Activated CD4-positive, alpha-beta T cell treated with anti-CD3 and anti-CD28 coated beads, Interleukin-2, Interleukin-6, amounts not matched to agents 100 ng/mL and 50 ng/mL, durations not matched to agents 16 hours and 8 hours (primary cell): Measurements from ENCODE around the gene WEE2.
"Not testable (repeated sequence)": the region's sequence is repeated elsewhere in the genome, so short reads cannot be mapped to it uniquely, and the experiment has no call there.

Source experiments
- DNase-seq: peaks from one replicate; pipeline ENCODE4 v3.0.0-alpha.2; 2020

The WEE2 gene

DNA sequence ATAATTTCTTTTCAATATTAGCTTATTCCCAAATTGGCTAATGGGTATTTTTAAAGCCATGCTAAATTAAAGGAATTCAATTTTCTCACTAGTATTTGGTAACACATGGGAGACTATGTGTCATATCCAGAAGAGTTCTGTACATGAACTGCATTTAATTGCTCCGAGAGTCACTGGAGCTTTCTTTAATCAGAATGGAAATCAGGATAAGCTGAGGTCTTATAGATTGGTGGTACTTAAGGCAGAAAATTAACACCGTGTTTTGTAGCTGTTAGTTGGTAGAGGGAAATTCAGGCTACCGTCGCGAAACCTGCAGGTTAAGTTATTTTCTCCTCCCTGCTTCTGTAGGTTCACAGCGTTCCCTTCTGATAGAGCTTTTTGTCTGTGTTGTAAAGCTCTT, at the start of gene WEE2:
Gene WEE2, plus strand, starts transcription at position 3 of the 400 bp plus-strand sequence. CDS start 406 bp downstream, outside the sequence.
- DNase-seq = no peak

DNA sequence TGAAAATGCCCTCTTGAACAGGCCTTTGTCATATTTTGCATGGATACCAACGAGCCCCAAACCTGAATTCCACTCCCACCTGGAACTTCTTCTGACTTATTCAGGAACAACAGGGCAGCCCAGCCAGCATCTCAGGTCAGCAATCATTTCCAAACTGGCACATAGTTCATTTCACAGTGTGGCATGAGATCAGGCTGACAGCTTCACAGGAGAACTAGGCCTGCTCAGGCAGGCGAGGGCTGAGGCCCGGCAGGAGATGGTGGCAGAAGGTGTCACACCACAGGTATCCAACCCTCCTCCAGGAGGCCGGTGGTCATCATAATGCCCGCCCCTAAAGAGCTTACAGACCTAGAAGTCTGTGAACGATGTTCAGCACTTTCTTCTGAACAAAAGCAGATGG, 48.7 kb upstream of the WEE2 start:
- no peak for DNase-seq

DNA sequence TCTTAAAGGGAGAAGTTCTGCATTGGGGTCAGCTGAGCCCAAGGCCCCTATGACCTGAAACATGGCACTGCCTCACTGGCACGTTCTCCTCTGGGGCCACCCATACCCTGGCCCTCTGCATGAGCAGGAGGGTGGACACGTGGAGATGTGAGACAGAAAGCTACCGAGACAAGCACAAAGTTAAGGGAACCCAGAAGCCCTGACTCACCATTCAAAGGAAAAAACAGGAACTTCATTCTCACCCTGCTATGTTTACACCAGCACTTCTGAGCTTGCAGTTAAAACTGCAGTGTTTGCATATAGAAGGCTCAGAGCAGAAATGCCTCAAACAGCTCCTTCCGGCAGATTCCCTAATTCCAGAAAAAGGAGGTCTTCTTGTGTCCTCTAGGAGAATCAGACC, 47.9 kb upstream of the WEE2 start:
- DNase-seq = no peak

DNA sequence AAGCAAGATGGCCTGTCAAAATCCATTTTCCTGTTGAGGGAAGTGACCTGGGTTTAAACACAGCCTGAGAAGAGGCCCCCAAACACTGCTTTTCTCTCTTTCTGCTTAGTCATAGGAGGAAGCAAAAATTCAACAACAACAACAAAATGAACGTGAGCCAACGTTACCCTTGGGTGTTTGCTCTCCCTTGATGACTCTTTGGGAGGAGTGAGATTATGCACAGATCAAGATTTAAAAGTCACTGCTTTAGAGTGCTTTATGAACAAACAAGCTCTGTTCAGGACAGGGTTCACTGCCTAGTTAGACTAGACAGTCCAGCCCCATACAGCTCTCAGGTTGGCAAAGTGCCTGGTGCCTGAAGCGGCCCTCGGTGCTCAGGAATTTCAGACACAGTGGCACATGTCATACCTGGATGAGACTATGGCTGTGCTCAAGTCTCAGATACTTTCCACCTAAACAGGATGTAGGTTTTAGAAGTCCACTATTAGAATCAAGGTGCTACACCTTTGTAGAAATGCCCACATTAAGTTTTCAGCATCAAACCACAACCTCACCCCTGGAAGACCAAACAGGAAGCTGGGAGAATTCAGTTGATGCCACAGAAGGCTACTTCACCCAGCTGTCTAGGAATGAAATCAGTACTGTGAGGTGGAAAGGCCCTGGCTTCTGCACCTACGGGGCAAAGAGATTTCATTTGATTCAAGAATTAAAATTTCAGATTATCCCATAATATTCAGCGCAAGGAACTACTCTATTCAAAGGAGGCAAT, 44.9 kb upstream of the WEE2 start:
- DNase-seq = no peak

DNA sequence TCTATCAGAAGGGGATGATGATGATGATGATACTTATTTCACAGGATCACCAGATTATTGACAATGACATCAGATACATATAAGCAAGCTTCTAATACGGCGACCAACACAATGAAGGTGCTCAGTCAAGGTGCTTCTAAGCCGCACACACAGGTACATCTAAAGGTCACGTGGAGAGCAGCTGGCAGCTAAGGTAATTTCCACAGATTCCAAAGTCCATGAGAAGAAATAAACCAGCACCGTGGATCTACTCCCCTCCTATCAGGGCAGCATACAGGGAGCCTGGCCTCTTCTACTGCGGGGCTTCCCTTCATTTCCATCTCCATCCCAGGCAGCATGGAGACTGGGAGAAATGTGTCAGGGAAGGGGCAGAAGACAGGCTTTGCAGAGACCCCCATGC, 43.7 kb upstream of the WEE2 start:
- DNase-seq = no peak

DNA sequence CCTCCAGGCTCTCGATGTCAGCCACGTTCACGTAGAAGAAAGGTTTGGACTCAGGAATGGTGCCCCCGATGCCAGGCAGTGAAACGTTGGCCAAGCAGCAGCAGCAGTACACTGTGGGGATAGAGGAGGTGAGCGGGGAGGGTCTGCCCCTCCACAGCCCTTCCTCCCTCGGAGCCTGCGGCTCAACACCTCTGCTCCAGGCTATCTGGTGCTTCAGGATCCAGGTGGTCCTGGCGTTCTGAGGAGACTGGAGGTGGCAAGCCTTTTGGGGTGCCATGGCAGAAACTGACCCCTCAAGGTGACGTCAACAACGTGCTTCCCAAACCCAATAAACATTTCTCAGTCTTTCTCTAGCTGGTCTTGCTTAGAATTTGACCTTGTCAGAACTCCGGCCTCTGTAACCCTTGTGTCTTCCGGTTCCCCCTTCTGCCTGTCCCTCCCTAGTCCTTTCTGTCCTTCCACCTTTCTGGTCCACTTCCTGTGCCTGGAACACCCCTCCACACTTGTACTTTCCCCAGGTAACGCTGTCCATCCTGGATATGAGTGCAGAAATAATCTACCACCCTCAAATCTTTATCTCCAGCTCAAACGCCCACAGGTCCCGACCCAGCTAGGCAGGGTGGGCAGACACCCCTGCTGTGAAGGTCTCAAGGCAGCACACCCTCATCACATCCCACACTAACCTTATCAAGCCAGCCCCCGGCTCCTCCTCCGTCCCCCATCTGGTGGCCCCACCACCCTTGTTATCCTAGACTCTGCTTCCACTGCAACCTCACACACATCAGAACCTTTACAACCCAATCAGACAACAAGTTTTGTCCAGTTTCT, 42.7 kb upstream of the WEE2 start:
- DNase-seq = no peak

DNA sequence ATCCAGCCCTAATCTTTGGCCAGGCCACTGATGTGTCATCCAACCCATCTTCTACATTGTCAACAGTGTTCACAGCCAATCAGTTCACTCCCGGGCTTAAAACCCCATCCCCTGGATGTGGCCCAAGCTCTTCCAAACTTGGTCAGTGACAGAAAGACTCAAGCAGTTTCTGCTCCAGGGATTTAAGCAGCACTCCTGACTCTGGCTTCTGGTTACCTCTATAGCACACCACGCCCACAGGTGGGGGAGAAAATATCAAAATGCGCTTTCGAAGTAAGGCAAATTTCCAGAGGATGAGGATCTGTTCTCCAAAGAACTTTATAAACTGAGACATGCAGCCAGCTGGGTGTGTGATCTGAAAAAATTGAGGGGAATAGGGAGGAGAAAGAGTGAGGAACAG, 42.1 kb upstream of the WEE2 start:
- no peak for DNase-seq

DNA sequence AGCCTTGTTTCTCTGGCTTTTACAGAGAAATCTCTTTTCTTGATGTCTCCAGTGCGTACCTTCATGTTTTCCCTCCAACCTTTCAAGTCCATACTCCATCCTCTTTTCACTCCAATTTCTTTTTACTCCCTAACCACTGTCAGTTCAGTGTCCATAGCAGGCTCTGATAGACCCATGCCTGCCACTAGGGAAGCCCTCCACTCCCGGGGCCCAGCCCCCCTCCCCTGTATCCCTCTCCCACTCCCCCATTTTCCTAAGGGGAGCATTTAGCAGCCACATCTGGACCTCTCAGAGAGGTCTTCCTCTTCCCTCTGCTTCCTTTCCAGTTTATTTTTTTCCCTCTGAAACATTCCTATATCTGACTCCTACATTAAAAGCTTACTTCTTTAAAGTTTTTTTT, 39.3 kb upstream of the WEE2 start:
- DNase-seq = no peak

DNA sequence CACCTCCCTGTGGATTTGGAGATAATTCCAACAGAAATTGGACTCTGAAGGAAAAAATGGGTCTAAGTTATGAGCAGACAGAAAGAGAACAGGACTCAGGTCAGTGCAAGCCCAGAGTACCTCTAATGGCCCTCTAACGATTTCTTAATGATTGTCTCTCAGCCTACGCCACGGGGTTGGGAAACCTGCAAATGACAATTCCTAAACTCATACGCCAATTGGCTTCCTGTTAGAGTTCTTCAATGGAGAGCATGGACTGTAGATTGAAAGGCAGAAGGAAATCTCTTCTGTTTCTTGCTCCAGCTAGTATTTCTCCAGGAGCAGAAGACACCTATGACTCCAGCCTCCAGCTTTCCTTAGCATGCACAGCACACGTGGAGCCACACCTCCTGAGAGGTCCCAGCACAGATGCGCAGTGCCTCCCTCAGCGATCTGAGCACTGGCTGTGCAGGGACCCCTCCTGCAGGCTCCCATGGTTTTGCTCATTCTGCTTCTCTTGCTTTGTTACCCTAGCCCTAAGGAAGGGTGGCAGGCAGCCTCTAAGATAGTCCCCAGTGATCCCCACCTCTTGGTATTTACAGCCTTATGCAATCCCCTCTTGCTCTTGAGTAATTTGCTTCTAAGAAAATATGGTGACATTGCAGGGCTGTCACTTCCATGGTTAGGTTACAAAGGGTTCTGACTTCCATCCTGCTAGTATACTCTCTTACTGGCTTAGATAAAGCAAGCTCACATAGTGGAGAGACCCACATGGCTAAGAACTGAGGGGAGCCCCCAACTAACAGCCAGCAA, 36.3 kb upstream of the WEE2 start:
- no peak for DNase-seq

DNA sequence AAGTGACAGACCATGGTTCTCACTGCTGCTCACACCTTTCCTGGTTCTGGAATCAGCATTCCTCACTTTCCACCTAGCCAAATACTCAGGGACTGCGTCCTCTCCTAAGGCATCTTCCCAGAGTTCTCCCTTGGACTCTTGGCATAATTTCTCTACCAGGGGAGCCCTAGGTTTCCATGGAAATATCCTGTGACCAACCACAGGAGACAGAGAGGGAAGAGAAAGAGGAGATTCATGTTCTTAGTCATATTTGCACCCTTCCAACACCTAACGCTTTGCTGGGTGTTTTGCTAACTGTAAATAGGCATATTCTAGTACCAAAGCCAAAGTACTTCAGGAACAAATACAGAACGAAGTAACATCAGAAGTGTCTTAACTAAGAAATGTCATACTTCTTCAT, 34.8 kb upstream of the WEE2 start:
- no peak for DNase-seq

DNA sequence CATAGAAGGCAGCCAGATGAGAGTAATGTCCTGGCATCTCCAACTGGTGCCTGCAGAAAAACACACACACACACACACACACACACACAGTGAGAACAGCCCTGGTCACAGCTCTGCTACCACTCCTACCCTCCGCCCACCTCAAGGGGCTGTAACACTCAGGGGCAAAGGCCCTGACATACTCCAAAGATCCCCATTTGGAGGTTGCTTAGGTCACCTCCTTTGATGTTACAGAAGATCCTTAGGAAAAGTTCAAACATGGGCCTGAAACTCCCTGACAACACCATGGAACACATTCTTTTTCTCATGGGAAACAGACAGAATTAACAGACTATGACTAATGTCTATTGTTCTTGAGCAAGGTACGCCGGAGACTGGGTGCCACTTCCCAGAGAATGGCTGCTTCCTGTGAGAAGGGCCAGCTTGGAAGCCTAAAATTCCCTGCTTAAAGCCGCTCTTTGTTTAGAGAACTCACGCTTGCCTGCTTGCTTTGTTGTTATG, 33.9 kb upstream of the WEE2 start:
- DNase-seq = no peak

DNA sequence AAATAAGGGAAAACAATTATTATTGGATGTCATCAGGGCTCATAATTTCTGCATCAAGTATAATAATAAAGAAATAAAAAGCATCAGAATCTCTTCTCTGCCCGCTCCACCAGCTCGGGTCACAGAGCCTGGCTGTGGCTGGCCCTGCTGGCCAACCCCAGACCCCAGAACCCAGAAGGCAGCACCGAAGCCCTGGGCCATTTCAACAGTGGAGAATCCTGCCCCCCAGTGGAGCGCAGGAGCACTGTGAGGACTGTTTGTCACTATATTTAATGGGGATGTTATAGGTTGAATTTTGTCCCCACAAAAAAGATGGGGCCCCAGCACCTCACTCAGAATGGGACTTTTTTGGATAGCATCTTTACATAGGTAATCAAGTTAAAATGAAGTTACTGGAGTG, 33.5 kb upstream of the WEE2 start:
- DNase-seq = no peak

DNA sequence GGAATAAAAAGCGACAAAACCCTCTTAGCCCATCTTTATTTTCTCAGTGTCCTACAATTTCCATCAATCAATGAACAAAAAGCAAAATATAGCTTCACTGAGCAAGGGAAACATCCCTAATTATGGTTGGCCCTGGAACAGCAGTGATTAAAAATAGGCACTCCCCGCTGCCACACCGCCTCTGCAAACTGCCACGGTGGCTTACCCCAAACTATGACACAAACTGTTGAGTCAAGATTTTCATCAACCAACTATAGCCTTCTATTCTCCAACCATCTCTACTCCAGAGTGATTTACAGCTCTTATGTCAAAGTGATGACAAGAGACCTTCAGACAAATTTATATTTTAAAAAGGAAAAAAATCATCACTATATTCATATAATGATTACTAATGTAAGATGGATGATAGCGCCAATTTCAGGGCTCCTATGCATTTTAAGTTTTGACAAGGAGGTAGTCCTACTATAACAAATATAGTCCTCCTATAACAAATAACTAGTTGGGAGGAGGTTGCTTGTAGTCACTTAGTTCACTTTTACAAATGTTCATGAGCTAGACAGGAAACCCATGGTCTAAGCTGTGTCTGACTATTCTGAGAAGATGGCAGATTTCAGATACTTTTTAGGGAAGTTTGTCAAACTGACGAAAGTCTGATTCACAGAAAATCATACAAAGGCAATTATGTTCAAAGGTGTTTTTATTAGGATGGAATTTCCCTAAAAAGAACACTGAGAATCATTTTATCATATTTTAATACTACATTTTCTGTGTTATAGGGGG, 32.5 kb upstream of the WEE2 start:
- DNase-seq = no peak

DNA sequence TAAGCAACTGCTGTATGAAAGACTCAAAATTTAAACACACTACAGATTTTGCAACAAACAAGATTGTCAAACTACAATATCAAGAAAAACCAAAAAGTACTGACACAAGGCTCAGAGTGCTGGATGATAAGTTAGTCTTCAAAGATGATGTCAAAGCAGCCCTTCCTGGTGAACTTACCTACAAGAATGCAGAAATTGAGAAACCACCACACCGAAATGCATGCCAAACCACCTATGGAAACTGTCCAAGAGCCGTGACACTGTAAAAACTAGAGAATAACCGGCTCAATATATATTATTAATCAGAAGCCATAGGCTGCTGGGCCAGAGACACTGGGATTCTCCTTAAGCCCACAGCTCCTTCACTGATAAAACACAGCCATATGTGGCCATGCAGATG, 31.5 kb upstream of the WEE2 start:
- no peak for DNase-seq

DNA sequence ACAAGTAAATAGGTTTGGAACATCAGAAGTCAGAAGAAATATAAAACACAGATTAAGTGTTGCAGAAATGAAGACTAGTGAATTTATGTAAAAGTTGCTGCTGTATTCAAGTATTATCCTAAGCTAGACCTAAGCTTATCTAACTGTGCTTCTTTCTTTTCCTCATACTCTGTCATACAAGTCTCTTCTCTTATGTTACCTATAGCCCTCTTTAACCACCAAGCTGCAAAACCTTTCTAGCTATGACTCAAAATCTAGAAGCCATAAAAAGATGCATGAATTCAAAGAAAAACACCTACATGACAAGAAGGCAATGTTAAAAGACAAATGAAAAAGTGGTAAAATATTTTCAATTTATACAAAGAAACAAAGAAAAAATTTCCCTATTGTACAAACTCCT, 29.1 kb upstream of the WEE2 start:
- DNase-seq = peak; percentile 54

DNA sequence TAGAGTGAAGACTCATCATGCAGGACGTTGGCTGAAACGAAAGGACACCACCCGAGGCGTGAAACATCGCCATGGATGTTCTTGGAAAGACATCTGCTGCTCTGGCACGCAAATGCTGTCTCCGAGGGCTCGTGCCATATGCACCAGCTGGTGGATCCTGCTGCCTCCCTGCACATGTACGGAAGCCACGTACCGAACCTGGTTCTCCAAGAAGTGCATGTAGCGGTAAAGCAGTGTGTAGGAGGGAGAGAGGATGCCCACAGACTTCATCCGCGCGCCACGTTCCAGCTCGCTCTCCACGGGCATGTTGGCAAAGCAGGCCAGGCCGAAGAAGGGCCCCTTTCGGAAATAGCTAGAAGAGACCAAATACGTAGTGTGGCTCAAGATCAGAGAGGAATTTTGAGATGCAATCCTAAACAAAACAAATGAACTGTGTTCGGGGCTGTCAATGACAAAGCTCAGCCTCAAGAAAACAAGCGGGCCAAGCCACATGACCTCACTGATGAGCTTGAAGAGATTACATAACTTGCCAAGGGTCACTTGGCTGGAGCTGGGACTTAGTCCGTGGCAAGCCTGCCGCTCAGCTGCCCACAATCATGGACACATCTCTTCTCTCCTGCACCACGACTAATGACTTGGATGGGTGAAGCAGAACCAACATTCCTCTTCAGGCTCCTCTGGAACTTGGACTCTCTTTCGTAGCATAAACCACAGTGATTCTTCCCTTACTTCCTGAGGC, 22.7 kb upstream of the WEE2 start:
- DNase-seq = no peak

DNA sequence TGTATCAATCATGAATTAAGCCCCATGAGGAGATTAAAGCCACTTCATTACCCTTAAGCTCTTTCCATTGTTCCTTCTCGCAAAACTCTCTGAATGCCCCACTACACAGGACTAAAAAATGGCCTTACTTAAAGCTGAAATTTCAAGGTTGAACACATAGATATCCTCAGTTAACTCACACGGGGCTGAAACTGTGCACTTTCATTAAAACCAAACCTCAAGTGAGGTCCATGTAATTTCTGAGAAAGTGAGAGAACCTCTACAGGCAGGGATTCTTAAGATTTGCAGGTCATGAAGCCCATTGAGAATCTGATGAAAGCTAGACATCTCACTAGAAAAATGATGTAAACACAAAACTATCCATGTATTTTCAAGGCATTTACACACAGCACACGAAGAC, 22.1 kb upstream of the WEE2 start:
- DNase-seq = no peak

DNA sequence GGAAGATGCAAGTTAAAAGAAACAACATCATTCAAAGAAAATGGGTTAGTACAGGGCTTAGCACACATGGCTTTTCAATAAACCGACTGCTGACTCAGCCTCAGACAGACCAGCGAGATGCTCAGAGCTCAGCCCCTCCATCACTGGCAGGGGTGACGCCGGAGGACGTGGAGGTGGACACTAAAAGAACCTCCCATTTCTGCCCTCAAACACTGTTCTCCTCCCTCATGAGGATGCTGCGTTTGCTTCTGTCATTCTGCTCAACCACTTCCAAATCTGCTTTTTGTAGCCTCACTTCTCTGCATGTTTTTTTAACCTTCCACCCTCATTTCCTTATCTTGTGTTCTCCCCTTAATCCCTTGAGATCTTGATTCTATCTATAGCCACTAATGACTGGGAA, 21.5 kb upstream of the WEE2 start:
- DNase-seq = no peak

DNA sequence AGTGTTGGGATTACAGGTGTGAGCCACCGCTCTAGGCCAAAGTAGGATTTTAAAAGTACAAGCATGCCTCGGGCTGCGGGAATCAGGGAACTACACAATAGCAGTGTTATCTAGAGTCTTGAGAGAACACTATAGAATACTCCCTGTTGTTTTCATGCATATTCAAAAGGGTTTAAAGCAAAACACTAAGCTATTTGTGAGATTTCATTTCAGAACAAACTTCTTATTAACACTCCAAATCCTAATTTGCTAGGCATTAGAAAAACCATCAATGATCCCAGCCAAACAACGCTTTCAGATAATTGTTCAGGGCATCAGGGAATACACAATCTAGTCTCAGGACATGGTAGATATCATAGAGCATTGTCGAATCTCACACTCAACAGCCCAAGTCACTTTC, 20.1 kb upstream of the WEE2 start:
- no peak for DNase-seq

DNA sequence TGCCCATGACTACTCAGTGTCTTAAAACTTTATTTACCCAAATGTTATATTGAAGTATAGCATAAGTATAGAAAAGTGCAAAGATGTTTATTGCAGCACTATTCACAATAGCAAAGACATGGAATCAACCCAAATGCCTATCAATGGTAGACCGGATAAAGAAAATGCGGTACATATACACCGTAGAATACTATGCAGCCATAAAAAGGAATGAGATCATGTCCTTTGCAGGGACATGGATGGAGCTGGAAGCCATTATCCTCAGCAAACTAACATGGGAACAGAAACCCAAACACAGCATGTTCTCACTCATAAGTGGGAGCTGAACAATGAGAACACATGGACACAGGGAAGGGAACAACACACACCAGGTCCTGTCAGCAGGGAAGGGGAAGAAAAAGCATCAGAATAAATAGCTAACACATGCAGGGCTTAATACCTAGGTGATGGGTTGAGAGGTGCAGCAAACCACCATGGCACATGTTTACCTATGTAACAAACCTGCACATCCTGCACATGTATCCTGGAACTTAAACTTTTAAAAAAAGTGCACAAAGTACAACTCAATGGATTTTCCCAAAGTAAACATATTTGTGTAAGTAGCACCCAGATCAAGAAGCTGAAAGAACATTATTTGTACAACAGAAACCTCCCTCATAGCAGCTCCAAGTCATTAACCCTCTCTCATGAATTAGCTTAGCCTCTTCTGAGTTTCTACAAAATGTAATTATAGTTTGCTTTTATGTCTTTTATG, 18.9 kb upstream of the WEE2 start:
- not testable (repeated sequence) for DNase-seq

DNA sequence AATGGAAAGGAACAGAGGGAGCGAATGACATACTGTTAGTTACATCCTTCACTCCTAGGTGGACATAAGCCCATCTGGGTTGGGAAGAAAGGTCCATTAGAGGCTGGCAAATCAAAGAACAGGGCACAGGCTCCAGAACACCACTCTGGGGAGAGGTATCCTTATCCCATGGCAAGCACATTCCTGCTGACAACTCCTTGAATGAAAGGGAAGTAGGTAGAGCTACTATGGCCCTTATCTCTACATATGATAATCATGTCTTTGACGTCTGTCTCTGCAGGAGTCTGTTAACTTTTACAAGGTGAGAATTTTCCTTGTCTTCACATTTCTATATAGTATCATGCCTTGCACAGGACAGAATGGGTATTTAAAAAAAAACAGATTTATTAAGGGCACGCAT, 16.6 kb upstream of the WEE2 start:
- no peak for DNase-seq
